Mesendoderm (in vitro differentiated cells): Measurements from ENCODE around the gene FGGY.
A peak's percentile ranks its signal among the peaks of the same experiment; 100 is the strongest.

Experiments used
- DNase-seq: peaks from one replicate; pipeline ENCODE4 v3.0.0; 2013
- H2AK5ac ChIP-seq: 2 replicates; pipeline ENCODE4 v1.6.1; 2013; ENCODE audit warnings: low read length, inconsistent platforms
- H2BK120ac ChIP-seq: 2 replicates; pipeline ENCODE4 v1.6.1; 2013; ENCODE audit warnings: low read depth, mild to moderate bottlenecking, low read length, moderate library complexity, mixed read lengths
- H2BK15ac ChIP-seq: replicated peaks from 2 replicates; pipeline ENCODE4 v1.6.1; 2013; ENCODE audit warnings: low read depth, mild to moderate bottlenecking, moderate library complexity
- H2BK5ac ChIP-seq: 2 replicates; pipeline ENCODE4 v1.6.1; 2013; ENCODE audit warnings: low read length, inconsistent platforms
- H3K18ac ChIP-seq: 2 replicates; pipeline ENCODE4 v1.6.1; 2013; ENCODE audit warnings: mild to moderate bottlenecking, low read length, mixed read lengths
- H3K23ac ChIP-seq: one replicate; pipeline ENCODE4 v1.6.1; 2013; ENCODE audit warnings: low read length
- H3K27ac ChIP-seq: 2 replicates; pipeline ENCODE4 v1.5.1; 2013; ENCODE audit warnings: low read depth, mild to moderate bottlenecking, inconsistent platforms, low read length, moderate library complexity
- H3K27me3 ChIP-seq: 2 replicates; pipeline ENCODE4 v1.6.1; 2013; ENCODE audit warnings: low read length, control low read depth, mild to moderate bottlenecking, inconsistent platforms; ENCODE audit not compliant: insufficient read depth, poor library complexity
- H3K36me3 ChIP-seq: 2 replicates; pipeline ENCODE4 v1.6.1; 2013; ENCODE audit warnings: low read length, inconsistent platforms; ENCODE audit not compliant: control insufficient read depth, insufficient read depth
- H3K4ac ChIP-seq: one replicate; pipeline ENCODE4 v1.6.1; 2013; ENCODE audit warnings: low read depth, mild to moderate bottlenecking, low read length, moderate library complexity
- H3K4me1 ChIP-seq: 2 replicates; pipeline ENCODE4 v1.6.1; 2013; ENCODE audit warnings: low read depth, low read length, inconsistent platforms; ENCODE audit not compliant: control insufficient read depth
- H3K4me2 ChIP-seq: 2 replicates; pipeline ENCODE4 v1.6.1; 2013; ENCODE audit warnings: low read length
- H3K4me3 ChIP-seq: 2 replicates; pipeline ENCODE4 v1.5.1; 2013; ENCODE audit warnings: mild to moderate bottlenecking, low read length
- H3K56ac ChIP-seq: one replicate; pipeline ENCODE4 v1.6.1; 2013; ENCODE audit warnings: low read length
- H3K79me1 ChIP-seq: 2 replicates; pipeline ENCODE4 v1.6.1; 2013; ENCODE audit warnings: low read length, inconsistent platforms
- H3K79me2 ChIP-seq: 2 replicates; pipeline ENCODE4 v1.6.1; 2013; ENCODE audit warnings: mild to moderate bottlenecking, low read length; ENCODE audit not compliant: control insufficient read depth, insufficient read depth
- H3K9ac ChIP-seq: 2 replicates; pipeline ENCODE4 v1.6.1; 2013; ENCODE audit warnings: low read length, inconsistent platforms
- H4K5ac ChIP-seq: one replicate; pipeline ENCODE4 v1.6.1; 2013; ENCODE audit warnings: low read length
- H4K8ac ChIP-seq: one replicate; pipeline ENCODE4 v1.6.1; 2013; ENCODE audit warnings: low read depth, mild to moderate bottlenecking, control low read depth, low read length, moderate library complexity
- WGBS: extraction: QIAGEN DNeasy Blood & Tissue Kit; methylation state at CpG from one replicate; pipeline ENCODE4 v1.1.7; 2013; ENCODE audit warnings: low lambda C conversion rate, missing lambda C conversion rate; ENCODE audit not compliant: insufficient coverage; ENCODE audit errors: extremely low coverage; 5-methylcytosine and 5-hydroxymethylcytosine counted together

The FGGY gene

GRCh38 chr1:59716832-59717231 lies 419.9 kb downstream of the FGGY start:
- no peaks in the 10 kb centered on the region for H3K27me3 ChIP-seq
- H3K4ac ChIP-seq: no peak overlapping the region
- H3K18ac ChIP-seq: no peak overlapping the region
- no peak overlapping the region for H3K23ac ChIP-seq
- no CpG with 5 or more reads among the region's 3 CpGs for WGBS
- no peak overlapping the region for H2BK120ac ChIP-seq
- no peaks in the 10 kb centered on the region for H3K36me3 ChIP-seq
- no peak overlapping the region for H2BK5ac ChIP-seq
- H2AK5ac ChIP-seq: no peak overlapping the region
- DNase-seq: no peak
- H4K5ac ChIP-seq: no peak overlapping the region
- H2BK15ac ChIP-seq: no peak overlapping the region
- no peaks in the 10 kb centered on the region for H3K79me1 ChIP-seq
- no peak overlapping the region for H3K56ac ChIP-seq
- H4K8ac ChIP-seq: no peak overlapping the region
- H3K27ac ChIP-seq: no peak overlapping the region
- no peak overlapping the region for H3K4me3 ChIP-seq
- no peak overlapping the region for H3K9ac ChIP-seq
- no peaks in the 10 kb centered on the region for H3K79me2 ChIP-seq
- H3K4me2 ChIP-seq: no peak overlapping the region
- H3K4me1 ChIP-seq: no peaks in the 10 kb centered on the region

GRCh38 chr1:59718064-59718988 lies 421.4 kb downstream of the FGGY start:
- Histone ChIP-seq H3K27ac (no peak overlapping the region), H2BK120ac (no peak overlapping the region), H2AK5ac (no peak overlapping the region), H3K18ac (no peak overlapping the region), H3K23ac (no peak overlapping the region), H2BK5ac (no peak overlapping the region), H3K27me3 (no peaks in the 10 kb centered on the region), H3K4me2 (no peak overlapping the region), H4K8ac (no peak overlapping the region), H3K4me1 (no peaks in the 10 kb centered on the region), H3K4ac (no peak overlapping the region), H3K56ac (no peak overlapping the region), H3K9ac (no peak overlapping the region), H2BK15ac (no peak overlapping the region), H4K5ac (no peak overlapping the region), H3K4me3 (no peak overlapping the region), H3K79me1 (no peaks in the 10 kb centered on the region), H3K79me2 (no peaks in the 10 kb centered on the region), H3K36me3 (no peaks in the 10 kb centered on the region)
- peak; percentile 46 for DNase-seq
- no CpG with 5 or more reads among the region's 7 CpGs for WGBS

GRCh38 chr1:59718989-59719360 lies 422.1 kb downstream of the FGGY start:
- H3K4ac ChIP-seq: no peak overlapping the region
- no peak overlapping the region for H4K8ac ChIP-seq
- H3K9ac ChIP-seq: no peak overlapping the region
- no peaks in the 10 kb centered on the region for H3K79me1 ChIP-seq
- no peaks in the 10 kb centered on the region for H3K27me3 ChIP-seq
- no peaks in the 10 kb centered on the region for H3K79me2 ChIP-seq
- no peaks in the 10 kb centered on the region for H3K36me3 ChIP-seq
- no peak overlapping the region for H2BK15ac ChIP-seq
- no peak overlapping the region for H3K27ac ChIP-seq
- no peak overlapping the region for H3K4me2 ChIP-seq
- H3K56ac ChIP-seq: no peak overlapping the region
- no peak overlapping the region for H2AK5ac ChIP-seq
- no peak for DNase-seq
- no peak overlapping the region for H2BK120ac ChIP-seq
- no peak overlapping the region for H3K4me3 ChIP-seq
- no peak overlapping the region for H3K23ac ChIP-seq
- H3K18ac ChIP-seq: no peak overlapping the region
- no peak overlapping the region for H2BK5ac ChIP-seq
- no peak overlapping the region for H4K5ac ChIP-seq
- H3K4me1 ChIP-seq: no peaks in the 10 kb centered on the region

GRCh38 chr1:59720326-59721115 lies 423.6 kb downstream of the FGGY start:
- WGBS: no CpG with 5 or more reads among the region's 5 CpGs
- H3K23ac ChIP-seq: no peak overlapping the region
- no peaks in the 10 kb centered on the region for H3K79me1 ChIP-seq
- no peaks in the 10 kb centered on the region for H3K79me2 ChIP-seq
- H3K36me3 ChIP-seq: no peaks in the 10 kb centered on the region
- no peak overlapping the region for H4K8ac ChIP-seq
- no peak overlapping the region for H2BK120ac ChIP-seq
- H3K4ac ChIP-seq: no peak overlapping the region
- no peak for DNase-seq
- H3K27me3 ChIP-seq: no peaks in the 10 kb centered on the region
- H3K56ac ChIP-seq: no peak overlapping the region
- H3K4me2 ChIP-seq: no peak overlapping the region
- H4K5ac ChIP-seq: no peak overlapping the region
- H3K9ac ChIP-seq: no peak overlapping the region
- H2BK15ac ChIP-seq: no peak overlapping the region
- no peak overlapping the region for H3K4me3 ChIP-seq
- no peaks in the 10 kb centered on the region for H3K4me1 ChIP-seq
- no peak overlapping the region for H2AK5ac ChIP-seq
- H3K27ac ChIP-seq: no peak overlapping the region
- H3K18ac ChIP-seq: no peak overlapping the region
- H2BK5ac ChIP-seq: no peak overlapping the region

- H3K56ac ChIP-seq: no peak overlapping the region
- no peaks in the 10 kb centered on the region for H3K36me3 ChIP-seq
- H3K23ac ChIP-seq: no peak overlapping the region
- no peak overlapping the region for H4K5ac ChIP-seq
- no peak overlapping the region for H3K4me3 ChIP-seq
- no peak overlapping the region for H3K4me2 ChIP-seq
- no peak overlapping the region for H3K4ac ChIP-seq
- H2BK5ac ChIP-seq: no peak overlapping the region
- H3K27ac ChIP-seq: no peak overlapping the region
- no peak overlapping the region for H2AK5ac ChIP-seq
- DNase-seq: no peak
- no peak overlapping the region for H3K9ac ChIP-seq
- H3K27me3 ChIP-seq: no peaks in the 10 kb centered on the region
- no peaks in the 10 kb centered on the region for H3K4me1 ChIP-seq
- H3K79me2 ChIP-seq: no peaks in the 10 kb centered on the region
- H2BK120ac ChIP-seq: no peak overlapping the region
- WGBS: no CpG with 5 or more reads among the region's 1 CpG
- no peaks in the 10 kb centered on the region for H3K79me1 ChIP-seq
- H3K18ac ChIP-seq: no peak overlapping the region
- no peak overlapping the region for H2BK15ac ChIP-seq
- H4K8ac ChIP-seq: no peak overlapping the region
Observed at GRCh38 chr1:59730302-59730701, 433.4 kb downstream of the FGGY start.
